Gastroesophageal sphincter (tissue), 3 donors: Measurements from ENCODE around the gene CSNK1A1L.
"Not testable (repeated sequence)": the region's sequence is repeated elsewhere in the genome, so short reads cannot be mapped to it uniquely, and the experiment has no call there.

ENCODE experiments used
- CTCF ChIP-seq, 4 experiments: fragments of 200-600 bp in 2 of 4; fragments of 450-650 bp in 2 of 4; sonication (generic) in 1 of 4; IDR thresholded peaks; one replicate each; pipeline ENCODE4 v1.5.1; 2017 to 2019; ENCODE audit warnings: antibody characterized with exemption in 4 of 4, mild to moderate bottlenecking in 2 of 4, moderate library complexity in 2 of 4
- EP300 ChIP-seq: sonication (generic); formaldehyde crosslinking; IDR thresholded peaks from one replicate; pipeline ENCODE4 v1.6.1; 2017; ENCODE audit warnings: antibody characterized with exemption, mild to moderate bottlenecking
- POLR2A ChIP-seq, 2 donors: fragments of 450-650 bp; IDR thresholded peaks; one replicate each; pipeline ENCODE4 v1.6.1; 2017; ENCODE audit warnings: antibody characterized with exemption in 2 of 2, mild to moderate bottlenecking in 2 of 2, moderate library complexity in 1 of 2
- POLR2AphosphoS5 ChIP-seq: sonication (generic); formaldehyde crosslinking; IDR thresholded peaks from one replicate; pipeline ENCODE4 v1.6.1; 2017; ENCODE audit warnings: antibody characterized with exemption

DNA sequence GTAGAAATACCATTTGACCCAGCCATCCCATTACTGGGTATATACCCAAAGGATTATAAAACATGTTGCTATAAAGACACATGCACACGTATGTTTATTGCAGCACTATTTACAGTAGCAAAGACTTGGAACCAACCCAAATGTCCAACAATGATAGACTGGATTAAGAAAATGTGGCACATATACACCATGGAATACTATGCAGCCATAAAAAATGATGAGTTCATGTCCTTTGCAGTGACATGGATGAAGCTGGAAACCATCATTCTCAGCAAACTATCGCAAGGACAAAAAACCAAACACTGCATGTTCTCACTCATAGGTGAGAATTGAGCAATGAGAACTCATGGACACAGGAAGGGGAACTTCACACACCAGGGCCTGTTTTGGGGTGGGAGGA is 49.2 kb downstream of the CSNK1A1L start:
- not testable (repeated sequence) for TF ChIP-seq CTCF (IDR thresholded peaks at IDR 0.05); POLR2AphosphoS5; POLR2A (IDR thresholded peaks at IDR 0.05); EP300
